Fibroblast of villous mesenchyme (primary cell): ENCODE data around the gene TIE1. TPM values are rescaled to one million over a fixed set of nuclear protein-coding genes. Genes with fewer than 3 reads are reported as not detected.

Experiments used
- DNase-seq: peaks from one replicate; pipeline ENCODE4 v3.0.0-alpha.2; 2010; ENCODE audit warnings: low read depth
- H3K4me3 ChIP-seq: 2 replicates; pipeline ENCODE4 v1.5.1; 2011; ENCODE audit warnings: low read depth, mild to moderate bottlenecking, low read length
- CTCF ChIP-seq: IDR thresholded peaks from 2 replicates; pipeline ENCODE4 v1.5.1; 2012; ENCODE audit warnings: low read depth, mild to moderate bottlenecking, low read length; ENCODE audit not compliant: insufficient read depth
- total RNA-seq: library from RNA; depleted of rRNA; stranded (reverse); fragments of >200 nt; gene quantifications from 2 replicates; pipeline ENCODE4 v1.2.3, GENCODE V29; 2012

TIE1 gene
- total RNA-seq: under 0.01 TPM in 2 replicates

GRCh38 chr1:43300378-43301094 lies at the start of gene TIE1:
TSS of gene TIE1 (plus strand) at chr1:43300982. CDS start at chr1:43301072, 90 bp downstream.
- H3K4me3 ChIP-seq: no peak within 1 kb of the TSS
- DNase-seq: no peak
- no peak for TF ChIP-seq CTCF

- H3K4me3 ChIP-seq: no peak overlapping the region
- no peak for DNase-seq
- TF ChIP-seq CTCF: no peak
Measured at GRCh38 chr1:43251024-43251423, 49.8 kb upstream of the TIE1 start.

GRCh38 chr1:43252225-43252624 lies 48.6 kb upstream of the TIE1 start:
- no peak for TF ChIP-seq CTCF
- H3K4me3 ChIP-seq: no peak overlapping the region
- DNase-seq: no peak

GRCh38 chr1:43253173-43253572 lies 47.6 kb upstream of the TIE1 start:
- no peak overlapping the region for H3K4me3 ChIP-seq
- DNase-seq: no peak
- TF ChIP-seq CTCF: no peak

GRCh38 chr1:43253876-43254275 lies 46.9 kb upstream of the TIE1 start:
- no peak for DNase-seq
- no peak for TF ChIP-seq CTCF

GRCh38 chr1:43255438-43256210 lies 45.2 kb upstream of the TIE1 start:
- DNase-seq: no peak
- no peak overlapping the region for H3K4me3 ChIP-seq
- TF ChIP-seq CTCF: no peak

More at GRCh38 chr1:43253876-43254275, 46.9 kb upstream of the TIE1 start:
- no peak overlapping the region for H3K4me3 ChIP-seq
